H1 (cell line): ENCODE measurements around the gene EIF3B. TPM values are rescaled to one million over a fixed set of nuclear protein-coding genes. Genes with fewer than 3 reads are reported as not detected.

Source experiments
- CTCF ChIA-PET: fragments of 300-600 bp; sonication (Branson Sonifier 250); formaldehyde crosslinking; loops from one replicate; lab custom pipeline; 2021; ENCODE audit not compliant: partially characterized antibody; lab: Charles Lee
- POLR2A ChIA-PET: fragments of 300-600 bp; sonication (Branson Sonifier 250); formaldehyde crosslinking; loops from one replicate; lab custom pipeline; 2021; ENCODE audit warnings: inconsistent platforms; ENCODE audit not compliant: partially characterized antibody; lab: Charles Lee
- DNase-seq, 2 experiments: peaks; one replicate each; pipeline versions ENCODE4 v3.0.0 to v3.0.0-alpha.2; 2010 to 2022; ENCODE audit warnings: low spot score in 2 of 2, low read depth in 1 of 2, mixed read lengths in 1 of 2
- FAIRE-seq: peaks from 2 replicates; lab custom pipeline; 2011; peaks lifted over from hg19 to GRCh38; lab: Jason Lieb, UNC
- H2AFZ ChIP-seq: 2 replicates; pipeline ENCODE4 v1.8.1; 2012; ENCODE audit warnings: low read length, inconsistent platforms
- H2AK5ac ChIP-seq: 2 replicates; pipeline ENCODE4 v1.6.1; 2013; ENCODE audit warnings: low read depth, low read length
- H2BK120ac ChIP-seq: replicated peaks from 2 replicates; pipeline ENCODE3; 2013; ENCODE audit warnings: low read depth, low read length, inconsistent platforms
- H2BK12ac ChIP-seq: 2 replicates; pipeline ENCODE4 v1.6.1; 2013; ENCODE audit warnings: low read depth, low read length
- H2BK15ac ChIP-seq: 2 replicates; pipeline ENCODE4 v1.6.1; 2013; ENCODE audit warnings: low read length
- H2BK20ac ChIP-seq: 2 replicates; pipeline ENCODE4 v1.6.1; 2013; ENCODE audit warnings: low read length
- H2BK5ac ChIP-seq: 2 replicates; pipeline ENCODE4 v1.6.1; 2013; ENCODE audit warnings: low read depth, low read length
- H3K14ac ChIP-seq: 2 replicates; pipeline ENCODE4 v1.6.1; 2013; ENCODE audit warnings: inconsistent platforms; ENCODE audit not compliant: insufficient read length
- H3K18ac ChIP-seq: 2 replicates; pipeline ENCODE4 v1.6.1; 2013; ENCODE audit warnings: low read length; ENCODE audit errors: extremely low read depth
- H3K23ac ChIP-seq: 2 replicates; pipeline ENCODE4 v1.6.1; 2013; ENCODE audit warnings: inconsistent platforms; ENCODE audit not compliant: insufficient read length
- H3K23me2 ChIP-seq: 2 replicates; pipeline ENCODE4 v1.6.1; 2013; ENCODE audit warnings: low read depth, low read length
- H3K27ac ChIP-seq: 2 replicates; pipeline ENCODE4 v1.6.1; 2011; ENCODE audit warnings: low read depth, low read length, inconsistent platforms
- H3K27me3 ChIP-seq, 4 experiments: replicated peaks in 1 of 4; 1 replicate in 1 of 4; 2 replicates in 3 of 4; pipeline versions ENCODE4 v1.6.1 to v1.8.1; 2011 to 2013; ENCODE audit warnings: low read length in 3 of 4, mild to moderate bottlenecking in 3 of 4, inconsistent platforms in 2 of 4, mixed read lengths in 2 of 4, moderate library complexity in 1 of 4; ENCODE audit not compliant: control insufficient read depth in 3 of 4, insufficient read depth in 3 of 4; ENCODE audit errors: extremely low read depth in 1 of 4
- H3K36me3 ChIP-seq, 4 experiments: 2 replicates each; pipeline versions ENCODE4 v1.6.1 to v1.8.1; 2011 to 2013; ENCODE audit warnings: mild to moderate bottlenecking in 4 of 4, low read length in 3 of 4, moderate library complexity in 2 of 4, control low read depth in 1 of 4, inconsistent platforms in 1 of 4; ENCODE audit not compliant: insufficient read depth in 4 of 4, control insufficient read depth in 2 of 4
- H3K4ac ChIP-seq: replicated peaks from 2 replicates; pipeline ENCODE3; 2013; ENCODE audit warnings: low read length, low read depth, mixed read lengths, inconsistent platforms; ENCODE audit not compliant: insufficient read length
- H3K4me1 ChIP-seq, 4 experiments: replicated peaks in 1 of 4; 1 replicate in 1 of 4; 2 replicates in 3 of 4; pipeline versions ENCODE4 v1.6.1 to v1.8.1; 2011 to 2013; ENCODE audit warnings: low read length in 3 of 4, inconsistent platforms in 2 of 4, mixed read lengths in 1 of 4; ENCODE audit not compliant: insufficient read depth in 4 of 4, control insufficient read depth in 3 of 4
- H3K4me2 ChIP-seq, 2 experiments: 2 replicates each; pipeline versions ENCODE4 v1.6.1 to v1.8.1; 2011 to 2013; ENCODE audit warnings: low read depth in 2 of 2, low read length in 2 of 2, control low read depth in 1 of 2, inconsistent platforms in 1 of 2, mild to moderate bottlenecking in 1 of 2; ENCODE audit not compliant: insufficient read depth in 1 of 2
- H3K4me3 ChIP-seq, 4 experiments: fragments of 200-600, 300-600 bp in 1 of 4; sonication (generic), shearing (Covaris generic), sonication (Bioruptor Twin) in 1 of 4; 2 replicates each; pipeline versions ENCODE4 v1.5.1 to v1.8.1; 2011 to 2016; ENCODE audit warnings: low read length in 4 of 4, low read depth in 3 of 4, control low read depth in 2 of 4, inconsistent platforms in 2 of 4, mild to moderate bottlenecking in 2 of 4, mixed read lengths in 1 of 4, moderate library complexity in 1 of 4; ENCODE audit not compliant: insufficient read depth in 2 of 4; ENCODE audit errors: extremely low read depth in 1 of 4
- H3K56ac ChIP-seq: replicated peaks from 2 replicates; pipeline ENCODE3; 2013; ENCODE audit warnings: low read depth, mild to moderate bottlenecking, mixed read lengths, low read length, inconsistent platforms; ENCODE audit not compliant: insufficient read length
- H3K79me1 ChIP-seq: 2 replicates; pipeline ENCODE4 v1.6.1; 2013; ENCODE audit warnings: low read depth, low read length, control low read depth
- H3K79me2 ChIP-seq, 2 experiments: 2 replicates each; pipeline versions ENCODE4 v1.6.1 to v1.8.1; 2012 to 2013; ENCODE audit warnings: low read length in 2 of 2, mild to moderate bottlenecking in 2 of 2, inconsistent platforms in 1 of 2; ENCODE audit not compliant: insufficient read depth in 2 of 2, control insufficient read depth in 1 of 2
- H3K9ac ChIP-seq, 4 experiments: replicated peaks in 1 of 4; 1 replicate in 1 of 4; 2 replicates in 3 of 4; pipeline versions ENCODE4 v1.6.1 to v1.8.1; 2011 to 2013; ENCODE audit warnings: low read depth in 3 of 4, low read length in 3 of 4, control low read depth in 2 of 4, mild to moderate bottlenecking in 2 of 4, moderate library complexity in 2 of 4, inconsistent platforms in 1 of 4; ENCODE audit errors: extremely low read depth in 1 of 4
- H3K9me3 ChIP-seq, 2 experiments: 2 replicates each; pipeline versions ENCODE4 v1.6.1 to v1.8.1; 2012 to 2013; ENCODE audit warnings: mild to moderate bottlenecking in 2 of 2, moderate library complexity in 2 of 2, control low read depth in 1 of 2, inconsistent platforms in 1 of 2, low read depth in 1 of 2, low read length in 1 of 2, mixed read lengths in 1 of 2; ENCODE audit not compliant: insufficient read depth in 2 of 2
- H4K20me1 ChIP-seq, 2 experiments: replicated peaks in 1 of 2; 2 replicates each; pipeline versions ENCODE3 to v1.8.1; 2011 to 2013; ENCODE audit warnings: inconsistent platforms in 2 of 2, low read length in 2 of 2, mild to moderate bottlenecking in 1 of 2; ENCODE audit not compliant: insufficient read depth in 2 of 2, control insufficient read depth in 1 of 2
- H4K5ac ChIP-seq: 2 replicates; pipeline ENCODE4 v1.6.1; 2013; ENCODE audit warnings: low read length, low read depth, mixed read lengths, inconsistent platforms; ENCODE audit not compliant: insufficient read length
- H4K8ac ChIP-seq: 2 replicates; pipeline ENCODE4 v1.8.0; 2013; ENCODE audit warnings: mild to moderate bottlenecking, moderate library complexity, low read length, inconsistent platforms; ENCODE audit not compliant: insufficient read depth; ENCODE audit errors: extremely low read depth
- H4K91ac ChIP-seq: replicated peaks from 2 replicates; pipeline ENCODE3; 2013; ENCODE audit warnings: low read length, mixed read lengths, inconsistent platforms; ENCODE audit not compliant: insufficient read length
- BACH1 ChIP-seq: IDR thresholded peaks from 2 replicates; pipeline ENCODE4 v1.6.1; 2012; ENCODE audit warnings: low read length, improper control_type of control experiment
- CHD1 ChIP-seq: IDR thresholded peaks from 2 replicates; pipeline ENCODE4 v1.6.1; 2012; ENCODE audit warnings: low read depth, low read length, improper control_type of control experiment
- HDAC6 ChIP-seq: IDR thresholded peaks from one replicate; pipeline ENCODE4 v1.7.1; 2012; ENCODE audit warnings: low read depth, mild to moderate bottlenecking, inconsistent platforms, low read length, moderate library complexity
- JUN ChIP-seq: IDR thresholded peaks from 2 replicates; pipeline ENCODE4 v1.6.1; 2011; ENCODE audit warnings: low read depth, mild to moderate bottlenecking, improper control_type of control experiment, low read length
- KDM4A ChIP-seq: IDR thresholded peaks from one replicate; pipeline ENCODE4 v1.7.1; 2012; ENCODE audit warnings: low read depth, mild to moderate bottlenecking, moderate library complexity, low read length, inconsistent platforms; ENCODE audit not compliant: severe bottlenecking
- MAFK ChIP-seq: IDR thresholded peaks from 2 replicates; pipeline ENCODE4 v1.6.1; 2012; ENCODE audit warnings: low read depth, mild to moderate bottlenecking, improper control_type of control experiment, low read length
- POU5F1 ChIP-seq: IDR thresholded peaks from 2 replicates; pipeline ENCODE4 v1.6.1; 2011; ENCODE audit warnings: low read depth, mild to moderate bottlenecking, low read length, moderate library complexity
- SUZ12 ChIP-seq: fragments of 200-600 bp; sonication (generic); IDR thresholded peaks from 2 replicates; pipeline ENCODE4 v1.6.1; 2012; ENCODE audit warnings: mild to moderate bottlenecking, inconsistent platforms, low read length, moderate library complexity, mixed read lengths
- WGBS, 2 experiments: shearing (Covaris generic) in 1 of 2; methylation state at CpG; one replicate each; pipeline versions ENCODE4 v1.1.6 to v1.1.7; 2013 to 2015; ENCODE audit warnings: low lambda C conversion rate in 2 of 2, mixed read lengths in 2 of 2, inconsistent platforms in 1 of 2, low coverage in 1 of 2, missing lambda C conversion rate in 1 of 2; ENCODE audit not compliant: insufficient replicate concordance in 2 of 2, insufficient coverage in 1 of 2, insufficient read length in 1 of 2; ENCODE audit errors: extremely low coverage in 1 of 2, missing lambda C conversion rate in 1 of 2; 5-methylcytosine and 5-hydroxymethylcytosine counted together
- polyA plus RNA-seq, 7 experiments: library from polyadenylated mRNA; depleted of rRNA in 3 of 7; stranded (reverse) in 5 of 7; unstranded in 2 of 7; fragments of >200 nt in 5 of 7; fragments of 200-250 nt in 2 of 7; gene quantifications; 1 replicate in 5 of 7; 2 replicates in 1 of 7; 4 replicates in 1 of 7; pipeline versions ENCODE4 v1.2.1 to v1.2.3, GENCODE V29; 2011 to 2013; ENCODE audit warnings: missing spikeins in 2 of 7, mixed read lengths in 2 of 7
- total RNA-seq: library from RNA; stranded (reverse); fragmentation: NEBNext Ultra II Directional; extraction: Animal tissue kit (Norgen Biotek cat#: 25700); gene quantifications from 2 replicates; pipeline ENCODE4 v1.2.1, GENCODE V29; 2021
- TF ChIP-seq, protein P1 (sequence below): IDR thresholded peaks from 2 replicates; pipeline ENCODE4 v1.6.1; 2012; ENCODE audit warnings: inconsistent platforms
- TF ChIP-seq, protein P2 (sequence below): IDR thresholded peaks from 2 replicates; pipeline ENCODE4 v1.6.1; 2012; ENCODE audit warnings: low read length, inconsistent platforms

Gene EIF3B
- total and polyA plus RNA-seq, 2 of the 8 experiments (the other 6 are each of a cell fraction or from before 2014, with no cell fraction given) = 167 to 316 TPM

GRCh38 chr7:2314209-2314955 is 40.2 kb upstream of the EIF3B start, which contains the start of gene SNX8:
TSS of gene SNX8 (minus strand) at chr7:2314441. CDS start at chr7:2314421, 20 bp downstream.
- 14 to 100% methylated on average over 1 to 27 of the region's 78 CpGs for whole genome bisulfite sequencing, 2 experiments
- Histone ChIP-seq H3K4me1 (peaks cover 4 to 10% (median 5%) of the 10 kb centered on the region in 4 experiments; a peak in 6 of 7 replicates), H3K36me3 (no peaks in the 10 kb centered on the region), H3K79me1 (peaks cover 8% of the 10 kb centered on the region; the same call in 1 of the 2 replicates), H3K4ac (peak within 1 kb of the TSS; percentile 97), H4K91ac (no peak within 1 kb of the TSS), H3K18ac (no peak within 1 kb of the TSS), H3K79me2 (peaks cover 0 to 31% of the 10 kb centered on the region in 2 experiments; a peak in 2 of 4 replicates), H2BK15ac (peak within 1 kb of the TSS; percentile 75; the same call in 1 of the 2 replicates), H3K9ac (peak within 1 kb of the TSS; percentile 65 to 85 (median 69)), H2BK5ac (peak within 1 kb of the TSS; percentile 62), H2AFZ (peak within 1 kb of the TSS; percentile 79), H2BK12ac (peak within 1 kb of the TSS; percentile 80; the same call in 1 of the 2 replicates), H3K23ac (no peak within 1 kb of the TSS), H3K9me3 (no peaks in the 10 kb centered on the region), H3K27me3 (no peaks in the 10 kb centered on the region), H3K27ac (peak within 1 kb of the TSS; percentile 35; the same call in 1 of the 2 replicates), H4K20me1 (no peaks in the 10 kb centered on the region), H3K56ac (no peak within 1 kb of the TSS), H3K23me2 (peaks cover 6% of the 10 kb centered on the region; the same call in 1 of the 2 replicates), H4K5ac (peak within 1 kb of the TSS; percentile 6), H2BK120ac (peak within 1 kb of the TSS; percentile 64), H2AK5ac (0 out of 2 replicates have a peak within 1 kb of the TSS, but pooled peaks have one; percentile 34), H2BK20ac (no peak within 1 kb of the TSS), H3K4me3 (peak within 1 kb of the TSS; percentile 66 to 77 (median 74)), H3K4me2 (peak within 1 kb of the TSS; percentile 73 to 83), H4K8ac (peak within 1 kb of the TSS; percentile 39), H3K14ac (no peak within 1 kb of the TSS)
- ChIA-PET POLR2A (interaction anchor here (1.0 to 3.6 kb wide), 10 partner anchors 9 to 81 kb away, joined by 3 to 29 read pairs (median 4); partner anchors contain the start of gene MAD1L1), CTCF (interaction anchor here (1.1 kb wide), 1 partner anchor 50 kb away, joined by 3 read pairs; no protein-coding TSS in a partner anchor)
- FAIRE-seq = no peak
- peak; percentile 76 to 100 for DNase-seq
- TF ChIP-seq MAFK (no peak), KDM4A (peak; percentile 31), CHD1 (no peak), JUN (no peak), POU5F1 (no peak), BACH1 (no peak; the same call in none of the 2 replicates), HDAC6 (no peak), SUZ12 (no peak)
- TF ChIP-seq, protein P1, sequence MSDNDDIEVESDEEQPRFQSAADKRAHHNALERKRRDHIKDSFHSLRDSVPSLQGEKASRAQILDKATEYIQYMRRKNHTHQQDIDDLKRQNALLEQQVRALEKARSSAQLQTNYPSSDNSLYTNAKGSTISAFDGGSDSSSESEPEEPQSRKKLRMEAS = peak; percentile 94
- TF ChIP-seq, protein P2, sequence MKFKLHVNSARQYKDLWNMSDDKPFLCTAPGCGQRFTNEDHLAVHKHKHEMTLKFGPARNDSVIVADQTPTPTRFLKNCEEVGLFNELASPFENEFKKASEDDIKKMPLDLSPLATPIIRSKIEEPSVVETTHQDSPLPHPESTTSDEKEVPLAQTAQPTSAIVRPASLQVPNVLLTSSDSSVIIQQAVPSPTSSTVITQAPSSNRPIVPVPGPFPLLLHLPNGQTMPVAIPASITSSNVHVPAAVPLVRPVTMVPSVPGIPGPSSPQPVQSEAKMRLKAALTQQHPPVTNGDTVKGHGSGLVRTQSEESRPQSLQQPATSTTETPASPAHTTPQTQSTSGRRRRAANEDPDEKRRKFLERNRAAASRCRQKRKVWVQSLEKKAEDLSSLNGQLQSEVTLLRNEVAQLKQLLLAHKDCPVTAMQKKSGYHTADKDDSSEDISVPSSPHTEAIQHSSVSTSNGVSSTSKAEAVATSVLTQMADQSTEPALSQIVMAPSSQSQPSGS = no peak
